GM04504 (cell line): ENCODE data around the gene MRM1.

Source experiments
- DNase-seq: peaks from one replicate; pipeline ENCODE4 v3.0.0-alpha.2; 2012; ENCODE audit warnings: low read depth

Gene MRM1, protein sequence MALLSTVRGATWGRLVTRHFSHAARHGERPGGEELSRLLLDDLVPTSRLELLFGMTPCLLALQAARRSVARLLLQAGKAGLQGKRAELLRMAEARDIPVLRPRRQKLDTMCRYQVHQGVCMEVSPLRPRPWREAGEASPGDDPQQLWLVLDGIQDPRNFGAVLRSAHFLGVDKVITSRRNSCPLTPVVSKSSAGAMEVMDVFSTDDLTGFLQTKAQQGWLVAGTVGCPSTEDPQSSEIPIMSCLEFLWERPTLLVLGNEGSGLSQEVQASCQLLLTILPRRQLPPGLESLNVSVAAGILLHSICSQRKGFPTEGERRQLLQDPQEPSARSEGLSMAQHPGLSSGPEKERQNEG

DNA sequence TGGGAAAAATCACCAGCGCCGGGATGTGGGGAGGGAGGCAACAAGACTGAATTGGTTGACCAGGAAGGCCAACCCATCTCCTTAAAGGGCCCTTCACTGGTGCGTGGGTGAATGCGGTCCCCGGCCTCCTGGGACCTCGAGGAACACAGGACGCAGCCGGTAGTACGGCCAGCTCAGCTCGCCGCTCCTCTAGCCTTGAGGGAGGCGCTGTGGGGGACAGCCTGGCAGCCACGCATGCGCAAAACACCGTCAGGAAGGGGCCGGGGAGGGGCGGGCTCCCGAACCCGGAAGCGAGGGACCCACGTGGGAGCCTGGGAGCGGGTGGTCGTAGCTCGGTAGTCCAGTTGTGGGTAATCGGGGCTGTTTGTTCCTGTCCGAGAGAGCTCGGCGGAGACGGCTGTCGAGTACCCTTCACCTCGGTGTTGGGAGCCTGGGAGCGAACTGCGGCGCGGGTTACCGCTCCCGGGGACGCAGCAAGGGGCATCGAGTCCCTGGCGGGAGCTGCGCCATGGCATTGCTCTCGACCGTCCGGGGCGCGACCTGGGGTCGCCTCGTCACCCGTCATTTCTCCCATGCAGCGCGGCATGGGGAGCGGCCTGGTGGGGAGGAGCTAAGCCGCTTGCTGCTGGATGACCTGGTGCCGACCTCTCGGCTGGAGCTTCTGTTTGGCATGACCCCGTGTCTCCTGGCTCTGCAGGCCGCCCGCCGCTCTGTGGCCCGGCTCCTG lies at the start of gene MRM1:
Gene MRM1 (plus strand): TSS at position 281 of the 727 bp plus-strand sequence. CDS start 228 bp downstream, at position 509.
- DNase-seq = peak; percentile 77

DNA sequence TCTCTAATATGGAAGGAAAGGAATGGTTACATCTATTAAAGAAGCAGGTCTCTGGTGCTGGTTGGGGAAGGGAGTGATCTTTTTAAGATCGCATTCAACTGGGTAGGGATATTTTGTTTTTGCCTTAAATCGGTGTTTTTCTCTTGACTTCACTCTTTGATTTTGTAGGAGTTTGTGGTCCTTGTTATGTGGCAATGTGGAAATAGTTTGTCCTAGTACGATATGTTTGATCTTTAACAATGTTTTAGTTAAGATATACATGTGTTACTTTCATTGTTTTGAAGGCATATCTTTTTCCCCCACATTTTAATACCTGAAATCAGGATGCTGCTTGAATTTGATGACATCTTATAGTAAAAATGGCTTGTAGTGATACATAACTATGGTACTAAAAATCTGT lies 47.9 kb upstream of the MRM1 start:
- no peak for DNase-seq

DNA sequence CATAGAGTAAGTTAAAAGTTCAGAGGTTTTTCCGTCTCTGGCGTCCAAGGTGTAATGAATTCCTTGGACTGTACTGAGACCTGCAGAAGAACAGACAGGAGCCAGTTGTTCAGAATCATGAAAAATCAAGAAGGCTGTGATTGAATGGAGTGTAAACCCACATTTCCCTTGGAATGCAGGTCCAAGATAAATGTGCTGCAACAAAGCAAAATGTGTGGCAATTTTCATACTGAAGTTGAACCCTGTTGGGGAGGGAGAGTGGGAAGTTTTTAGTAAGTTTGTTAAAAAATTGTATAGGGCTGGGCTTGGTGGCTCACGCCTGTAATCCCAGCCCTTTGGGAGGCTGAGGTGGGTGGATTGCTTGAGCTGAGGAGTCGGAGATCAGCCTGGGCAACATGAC lies 35.3 kb upstream of the MRM1 start:
- DNase-seq = no peak

DNA sequence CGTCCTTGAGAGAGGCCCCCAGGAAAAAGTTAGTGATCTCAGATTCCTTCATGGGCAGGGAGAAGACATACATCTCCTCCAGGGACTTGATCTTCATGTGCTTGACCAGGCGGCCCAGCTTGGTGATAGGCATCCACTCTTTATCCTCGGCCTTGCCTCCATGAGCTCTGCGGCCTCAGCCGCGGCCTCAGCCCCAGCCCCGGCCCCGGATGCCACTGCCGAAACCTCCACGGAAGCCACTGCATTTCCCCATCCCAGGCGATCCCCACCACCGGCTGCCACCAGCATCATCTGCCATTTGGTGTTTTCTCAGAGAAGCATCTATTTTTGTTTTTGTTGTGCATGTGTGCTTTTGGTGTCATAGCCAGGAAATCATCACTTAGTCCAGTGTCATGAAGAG lies 26.4 kb upstream of the MRM1 start:
- no peak for DNase-seq

DNA sequence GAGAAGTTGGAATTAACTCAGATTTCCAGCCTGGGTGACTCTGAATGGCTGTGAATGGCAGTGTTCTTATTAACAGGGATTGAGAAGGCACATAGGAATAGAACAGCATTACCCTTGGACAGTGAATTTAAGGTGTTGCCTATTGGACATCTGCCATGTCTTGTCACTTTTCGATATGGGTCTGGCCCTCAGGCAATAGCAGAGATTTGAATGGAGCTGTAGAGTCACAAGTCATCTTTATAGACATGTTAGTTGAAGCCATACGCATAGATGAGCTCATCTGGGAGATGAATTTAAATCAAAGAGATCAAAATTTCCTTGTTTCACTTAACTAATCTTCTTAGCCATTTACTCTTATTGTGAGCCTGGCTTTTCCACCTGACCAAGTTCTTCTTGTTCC lies 24.6 kb upstream of the MRM1 start:
- DNase-seq = no peak

DNA sequence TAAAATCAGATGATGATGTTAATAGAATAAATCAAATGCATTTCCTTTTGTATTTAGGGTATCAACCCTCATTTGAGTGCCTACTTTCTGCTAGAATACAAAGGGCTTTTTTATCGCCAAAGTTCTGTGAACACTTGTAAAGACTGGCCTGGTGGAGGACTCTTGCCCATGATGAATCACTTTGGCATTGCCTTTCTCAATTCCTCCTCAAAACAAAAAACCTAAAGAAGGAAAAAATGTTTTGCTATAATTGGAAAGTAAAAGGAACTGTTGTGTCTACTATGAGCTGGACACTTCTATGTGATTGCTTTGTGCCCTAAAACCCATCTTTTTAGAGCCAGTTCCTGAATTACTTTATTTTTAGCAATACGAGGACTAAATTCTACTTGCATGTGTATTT lies 22.7 kb upstream of the MRM1 start:
- DNase-seq = no peak

DNA sequence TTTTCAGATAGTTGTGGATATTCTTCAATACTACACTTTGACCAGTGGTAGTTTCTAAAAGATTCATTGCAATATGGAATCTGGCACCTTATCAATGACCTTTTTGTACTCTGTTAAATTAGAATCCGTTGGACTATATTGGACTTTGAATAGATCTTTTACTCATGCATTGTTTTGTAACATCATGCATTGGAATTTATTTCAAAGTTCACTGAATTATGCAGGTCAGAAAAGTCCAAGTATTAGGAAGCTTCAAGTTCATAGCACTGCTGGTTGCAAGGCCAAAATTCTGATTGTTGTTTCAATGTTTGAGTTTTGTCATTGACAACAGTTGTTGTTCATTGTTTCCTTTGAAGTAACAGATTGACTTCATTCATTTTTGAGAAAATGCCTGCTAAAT lies 17.6 kb upstream of the MRM1 start:
- DNase-seq = no peak

DNA sequence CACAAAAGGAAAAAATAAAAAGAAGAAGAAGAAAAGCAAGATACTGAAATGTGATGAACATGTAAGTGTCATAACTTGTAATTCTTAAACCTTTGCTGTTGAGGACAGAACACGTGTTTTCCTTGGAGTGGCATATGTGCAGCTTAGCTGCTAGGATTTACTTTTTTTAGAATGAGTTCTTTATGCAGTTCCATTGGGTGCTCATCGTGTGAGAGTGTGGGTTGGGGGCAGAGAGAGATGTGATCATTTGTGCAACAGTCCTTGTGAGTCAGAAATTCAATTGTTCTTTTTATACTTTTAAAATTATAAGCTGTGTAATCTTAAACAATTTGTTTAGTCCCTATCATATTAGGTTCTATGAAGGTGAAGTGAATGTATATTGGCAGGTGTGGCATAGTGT lies 15.2 kb upstream of the MRM1 start:
- no peak for DNase-seq

DNA sequence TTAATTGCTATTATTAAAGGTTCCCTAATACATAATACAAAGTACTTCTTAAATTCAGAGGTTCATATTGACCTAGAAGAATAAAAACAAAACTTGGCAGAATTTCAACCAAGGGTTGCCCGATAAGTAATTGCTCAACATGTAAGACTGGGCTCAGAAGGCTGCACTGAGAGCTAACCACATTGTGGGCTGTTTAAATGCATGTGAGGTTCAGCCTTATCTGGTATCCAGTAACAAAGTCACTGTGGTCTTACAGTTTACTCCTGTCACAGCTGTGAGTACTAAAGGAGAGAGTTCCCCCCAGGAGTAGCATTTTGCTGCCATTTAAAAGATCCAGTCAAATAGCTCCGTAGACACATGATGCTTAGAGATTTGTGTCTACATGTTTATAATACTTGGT lies 11.3 kb upstream of the MRM1 start:
- no peak for DNase-seq

DNA sequence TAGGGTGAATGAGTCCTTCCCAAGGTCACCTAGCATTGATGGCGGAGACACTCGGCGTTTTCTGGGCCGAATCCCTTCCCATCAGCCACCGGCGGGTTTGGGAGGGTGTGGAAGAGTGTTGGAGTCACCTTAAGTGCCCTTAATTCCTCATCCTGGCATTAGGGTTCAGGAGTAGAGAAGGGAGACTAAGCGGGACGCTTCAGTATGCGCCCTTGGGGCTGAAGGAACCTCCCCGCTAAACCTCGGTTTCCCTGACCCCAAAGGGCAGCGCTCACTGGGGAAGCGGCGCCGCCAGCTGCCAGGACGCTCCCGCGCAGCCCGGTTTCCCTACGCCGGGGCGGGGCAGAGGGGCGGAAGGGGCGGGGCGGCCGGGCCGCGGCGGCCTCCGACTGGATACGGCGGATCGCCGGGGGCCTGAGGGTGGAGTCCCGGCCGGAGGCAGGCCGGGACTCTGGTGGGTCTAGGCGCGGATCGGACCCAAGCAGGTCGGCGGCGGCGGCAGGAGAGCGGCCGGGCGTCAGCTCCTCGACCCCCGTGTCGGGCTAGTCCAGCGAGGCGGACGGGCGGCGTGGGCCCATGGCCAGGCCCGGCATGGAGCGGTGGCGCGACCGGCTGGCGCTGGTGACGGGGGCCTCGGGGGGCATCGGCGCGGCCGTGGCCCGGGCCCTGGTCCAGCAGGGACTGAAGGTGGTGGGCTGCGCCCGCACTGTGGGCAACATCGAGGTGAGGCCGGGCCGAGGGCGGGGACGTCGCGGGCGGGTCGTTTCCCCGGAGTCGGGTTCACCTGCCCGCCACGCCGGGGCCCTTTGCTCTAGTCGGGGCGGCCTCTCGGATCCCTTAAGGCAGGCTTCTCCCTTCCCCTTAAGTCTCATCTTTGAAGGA lies 9.7 kb upstream of the MRM1 start, which contains the start of gene DHRS11:
Gene DHRS11 (plus strand): TSS at position 446 of the 882 bp plus-strand sequence. CDS start 131 bp downstream, at position 577.
- DNase-seq = no peak

DNA sequence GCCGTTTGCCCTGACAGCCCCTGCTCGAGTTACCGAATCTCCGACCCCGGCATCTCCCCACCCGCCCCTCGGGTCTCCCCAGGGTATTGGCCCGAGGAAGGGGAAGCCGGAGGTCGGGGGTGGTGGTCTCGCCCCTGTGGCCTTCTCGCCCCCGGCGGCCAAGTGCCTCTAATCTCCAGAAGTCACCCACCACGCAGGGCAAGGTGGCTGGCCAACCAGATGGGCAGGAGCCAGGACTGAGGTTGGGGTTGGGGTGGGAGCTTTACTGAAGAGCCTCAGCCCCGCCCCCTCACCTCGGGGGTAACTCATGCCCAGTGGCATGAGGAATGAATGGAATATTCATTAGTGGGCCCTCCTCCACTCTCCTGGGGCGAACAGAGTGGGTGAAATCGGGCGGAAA lies 9.1 kb upstream of the MRM1 start:
- DNase-seq = no peak

DNA sequence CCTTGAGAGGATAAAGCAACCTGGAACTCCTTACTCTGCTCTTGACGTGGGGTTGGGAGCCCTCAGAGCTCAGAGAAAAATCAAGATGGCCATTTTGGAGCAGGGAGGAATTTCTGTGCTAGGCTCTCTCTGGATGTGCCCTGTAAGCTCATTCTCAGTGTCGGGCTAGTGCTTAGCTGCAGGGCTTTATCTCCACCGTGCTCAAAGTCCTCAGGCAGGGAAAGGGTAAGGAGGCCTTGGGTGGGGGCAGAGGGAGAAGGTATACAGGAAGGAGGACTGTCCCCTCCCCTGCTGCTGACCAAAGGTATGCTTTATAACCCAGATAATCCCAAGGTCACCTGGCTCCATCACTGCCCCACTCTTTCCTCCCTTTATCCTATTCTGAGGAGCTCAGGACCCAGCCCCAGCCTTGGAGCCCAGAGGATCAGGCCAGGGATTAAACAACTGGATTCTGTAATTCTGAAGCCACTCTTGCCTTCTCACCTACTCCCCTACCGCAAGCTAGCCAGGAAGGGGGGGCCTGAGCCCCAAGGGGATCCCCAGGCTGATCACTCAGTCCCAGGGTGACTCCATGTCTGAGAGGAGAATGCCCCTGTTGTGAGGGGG lies 8.6 kb upstream of the MRM1 start:
- DNase-seq = no peak

DNA sequence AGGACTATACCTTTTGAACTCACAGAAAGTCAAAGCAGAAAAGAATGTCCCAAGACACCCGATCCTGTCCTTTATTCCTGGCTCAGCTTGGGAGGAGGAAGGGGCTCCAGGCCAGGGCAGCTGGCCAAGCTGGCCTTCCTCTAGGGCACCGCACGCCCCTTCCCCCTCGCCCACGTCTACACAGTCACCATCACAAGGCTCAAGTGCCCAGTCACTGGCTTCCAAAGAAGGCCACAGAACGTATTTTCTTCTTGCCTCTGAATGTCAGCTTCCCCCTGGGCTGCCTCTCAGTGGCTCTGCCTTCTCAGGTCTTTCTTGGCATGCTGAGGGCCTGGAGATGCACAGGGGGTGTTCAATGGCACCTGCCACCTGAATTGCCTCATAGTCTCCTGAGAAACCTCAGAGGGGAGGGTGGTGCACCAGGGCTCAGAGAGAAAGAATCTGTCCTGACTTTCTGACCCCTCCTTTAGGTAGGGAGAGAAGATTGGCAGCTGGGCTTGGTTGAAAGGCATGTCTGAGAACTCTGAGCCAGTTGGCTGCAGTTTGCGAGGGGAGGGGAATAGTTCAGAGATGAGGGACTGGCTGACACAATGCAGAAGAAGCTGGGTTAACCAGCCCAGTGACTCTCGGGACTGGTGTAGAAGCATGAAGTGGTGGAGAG lies 7.6 kb upstream of the MRM1 start:
- no peak for DNase-seq

DNA sequence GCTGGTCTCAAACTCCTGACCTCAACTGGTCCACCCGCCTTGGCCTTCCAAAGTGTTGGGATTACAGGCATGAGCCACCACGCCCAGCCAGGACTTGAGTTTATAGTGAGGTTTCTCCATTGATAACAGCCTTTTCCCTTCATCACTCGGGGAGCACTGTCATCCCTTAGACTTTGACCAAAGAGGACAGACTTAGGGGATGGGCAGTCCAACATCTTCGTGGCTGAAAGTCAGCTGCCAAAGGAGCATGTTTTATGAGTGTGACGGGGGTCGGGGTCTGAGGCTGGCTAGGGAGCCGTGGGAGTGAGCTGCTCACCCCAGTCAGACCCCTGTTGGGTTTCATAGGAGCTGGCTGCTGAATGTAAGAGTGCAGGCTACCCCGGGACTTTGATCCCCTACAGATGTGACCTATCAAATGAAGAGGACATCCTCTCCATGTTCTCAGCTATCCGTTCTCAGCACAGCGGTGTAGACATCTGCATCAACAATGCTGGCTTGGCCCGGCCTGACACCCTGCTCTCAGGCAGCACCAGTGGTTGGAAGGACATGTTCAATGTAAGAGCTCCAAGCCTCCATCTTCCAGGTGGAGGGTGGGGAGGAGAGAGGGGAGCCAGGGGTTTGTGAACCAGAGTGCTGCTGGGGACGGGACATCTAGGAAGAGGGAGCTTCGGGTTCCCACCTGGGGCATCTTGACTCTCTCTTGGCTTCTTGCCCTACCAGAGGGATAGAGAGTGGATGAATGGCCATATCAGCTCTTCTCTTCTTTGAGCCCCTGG lies 6.6 kb upstream of the MRM1 start:
- DNase-seq = no peak

DNA sequence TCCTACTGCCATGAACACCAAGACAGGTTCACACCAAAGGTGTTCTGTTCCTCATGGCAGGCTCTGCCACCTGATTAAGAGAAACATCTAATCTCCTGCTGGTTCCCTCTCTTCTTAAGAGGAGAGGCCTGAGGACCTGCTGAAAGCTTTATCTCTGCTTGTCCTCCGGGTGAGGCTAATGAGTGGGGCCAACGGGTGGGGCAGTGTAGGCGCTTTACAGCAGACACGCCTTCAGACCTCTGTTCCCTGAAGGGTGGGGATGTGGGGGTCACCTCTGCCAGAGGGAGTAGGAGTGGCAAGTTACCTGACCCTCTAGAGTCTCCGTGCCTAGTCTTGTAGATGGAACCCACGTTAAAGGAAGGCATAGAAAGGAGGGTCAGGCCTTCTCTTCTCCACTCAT lies 4.2 kb upstream of the MRM1 start:
- no peak for DNase-seq

DNA sequence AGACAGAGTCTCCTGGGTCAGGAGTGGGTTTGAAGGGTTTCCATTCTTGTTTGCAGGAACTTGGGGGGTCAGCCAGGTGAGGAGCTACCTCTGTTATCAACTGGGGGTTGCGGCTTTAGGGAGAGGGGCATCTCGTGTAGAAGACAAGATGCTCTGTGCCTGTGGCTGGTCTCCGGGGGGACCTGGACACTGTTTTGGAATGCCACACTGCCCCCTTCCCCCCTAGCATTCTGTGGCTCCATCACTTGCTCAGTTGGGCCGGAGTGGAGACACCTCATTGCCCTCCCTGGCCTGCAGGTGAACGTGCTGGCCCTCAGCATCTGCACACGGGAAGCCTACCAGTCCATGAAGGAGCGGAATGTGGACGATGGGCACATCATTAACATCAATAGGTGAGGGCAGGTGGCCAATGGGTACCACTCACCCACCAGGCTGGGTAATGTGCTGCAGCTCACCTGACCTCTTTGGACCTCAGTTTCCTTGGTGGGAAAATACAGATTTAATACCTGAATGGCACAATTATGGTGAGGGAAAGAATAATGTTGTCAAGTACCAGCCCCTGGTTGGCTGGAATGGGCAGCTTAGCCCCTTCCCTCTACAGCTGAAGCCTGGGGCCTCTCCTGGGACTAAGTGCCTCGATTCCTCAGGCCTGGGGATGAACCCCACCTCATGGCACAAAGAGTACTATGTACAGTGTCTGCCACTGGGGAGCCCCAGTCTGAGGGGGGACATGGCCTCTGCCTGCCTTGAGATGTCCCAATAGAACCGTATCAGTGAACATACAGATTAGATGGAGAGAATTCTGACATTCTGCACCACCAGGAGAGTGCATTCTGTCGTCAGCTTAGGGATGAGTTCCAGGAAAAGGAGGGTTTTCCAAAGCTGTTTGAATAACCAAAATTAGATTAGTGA lies 3.3 kb upstream of the MRM1 start:
- DNase-seq = no peak

DNA sequence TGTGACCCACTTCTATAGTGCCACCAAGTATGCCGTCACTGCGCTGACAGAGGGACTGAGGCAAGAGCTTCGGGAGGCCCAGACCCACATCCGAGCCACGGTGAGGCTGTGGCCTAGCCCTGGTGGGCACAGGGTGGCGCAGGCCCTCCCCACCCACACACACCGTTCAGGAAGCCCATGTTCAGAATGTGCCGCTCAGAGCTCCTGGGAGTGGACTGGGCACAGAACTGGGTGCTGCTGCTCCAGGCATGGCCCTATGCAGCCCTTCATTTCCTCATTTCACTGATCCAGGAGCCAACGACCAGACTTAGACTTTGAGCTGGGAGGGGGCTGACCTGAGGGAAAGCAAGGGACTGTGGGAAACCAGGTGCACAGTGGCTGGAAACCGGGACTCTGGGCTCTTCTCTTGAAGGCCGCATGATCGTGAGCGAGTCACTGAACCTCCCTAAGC lies 2.4 kb upstream of the MRM1 start:
- DNase-seq = no peak

DNA sequence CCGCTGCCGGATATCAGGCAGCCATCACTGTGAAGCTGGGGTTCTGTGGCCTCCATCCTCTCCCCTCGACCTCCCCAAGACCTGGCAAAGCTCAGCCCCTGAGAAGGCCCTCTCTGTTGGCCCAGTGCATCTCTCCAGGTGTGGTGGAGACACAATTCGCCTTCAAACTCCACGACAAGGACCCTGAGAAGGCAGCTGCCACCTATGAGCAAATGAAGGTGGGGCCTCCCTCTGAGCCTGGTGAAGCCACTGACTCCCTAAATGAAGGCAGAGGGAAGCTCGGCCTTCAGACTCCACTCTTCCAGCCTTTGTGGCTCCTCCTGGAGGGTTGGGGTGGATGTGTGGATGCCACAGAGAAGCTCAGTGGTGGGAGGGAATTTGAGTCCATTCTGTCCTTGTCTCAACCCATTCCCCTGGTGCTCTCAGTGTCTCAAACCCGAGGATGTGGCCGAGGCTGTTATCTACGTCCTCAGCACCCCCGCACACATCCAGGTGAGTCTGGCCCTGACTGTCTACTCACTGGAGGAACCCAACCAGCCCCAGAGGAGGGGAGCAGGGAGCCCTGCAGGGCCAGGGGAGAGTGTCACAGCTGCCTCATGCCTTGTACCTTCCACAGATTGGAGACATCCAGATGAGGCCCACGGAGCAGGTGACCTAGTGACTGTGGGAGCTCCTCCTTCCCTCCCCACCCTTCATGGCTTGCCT lies 1.7 kb upstream of the MRM1 start:
- no peak for DNase-seq

DNA sequence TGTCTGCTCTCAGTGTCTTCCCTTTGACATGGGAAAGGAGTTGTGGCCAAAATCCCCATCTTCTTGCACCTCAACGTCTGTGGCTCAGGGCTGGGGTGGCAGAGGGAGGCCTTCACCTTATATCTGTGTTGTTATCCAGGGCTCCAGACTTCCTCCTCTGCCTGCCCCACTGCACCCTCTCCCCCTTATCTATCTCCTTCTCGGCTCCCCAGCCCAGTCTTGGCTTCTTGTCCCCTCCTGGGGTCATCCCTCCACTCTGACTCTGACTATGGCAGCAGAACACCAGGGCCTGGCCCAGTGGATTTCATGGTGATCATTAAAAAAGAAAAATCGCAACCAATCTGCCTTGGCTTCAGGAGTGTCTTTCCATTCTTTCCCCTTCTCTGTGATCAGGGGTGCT lies 918 bp upstream of the MRM1 start:
- DNase-seq = no peak
